ENCODE data around the gene E2F4. TPM values are rescaled to one million over a fixed set of nuclear protein-coding genes. Genes with fewer than 3 reads are reported as not detected.
A peak's percentile ranks its signal among the peaks of the same experiment; 100 is the strongest.

Gene E2F4
- total and polyA plus RNA-seq, 10 donors = 40.8 to 134 (median 68.7) TPM

DNA sequence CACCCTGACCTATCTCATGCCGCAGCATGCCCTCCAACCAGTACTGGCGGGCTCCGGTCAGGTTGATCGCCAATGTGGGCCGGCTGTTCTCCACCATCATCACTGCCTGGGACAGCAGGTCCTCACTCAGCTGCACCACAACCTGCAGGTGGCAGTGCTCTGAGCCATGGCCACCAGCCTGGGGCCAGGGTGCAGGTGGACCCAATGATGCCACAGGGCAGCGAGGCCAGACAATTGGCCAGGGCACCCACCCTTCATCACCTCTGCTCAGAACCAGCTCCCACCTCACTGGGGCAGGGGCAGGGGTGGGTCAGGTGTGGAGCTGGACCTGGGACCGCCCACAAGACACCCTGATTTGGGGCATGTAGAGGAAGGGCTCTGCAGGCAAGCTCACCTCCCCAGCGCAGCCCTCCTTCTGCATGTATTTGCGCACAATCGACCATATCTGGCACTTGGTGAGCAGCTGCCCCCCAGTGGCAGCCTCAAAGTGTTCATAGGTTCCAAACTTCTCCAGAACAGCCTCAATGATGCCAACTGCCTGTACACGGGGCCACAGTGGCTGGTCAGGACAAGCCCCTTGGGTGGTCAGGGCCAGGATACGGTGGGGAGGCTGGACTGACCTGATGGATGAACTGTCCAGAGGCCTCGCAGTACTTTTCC is 12.4 kb upstream of the E2F4 start:
- Histone ChIP-seq H3K27me3 (replicated peaks in 1 of 7) (peaks cover 0 to 49% (median 8%) of the 10 kb centered on the region in 7 donors), H3K4me3 (no peak overlapping the region), H3K27ac (no peak overlapping the region), H3K9me3 (no peaks in the 10 kb centered on the region), H3K36me3 (no peaks in the 10 kb centered on the region), H3K4me1 (peaks cover 14 to 47% (median 36%) of the 10 kb centered on the region in 6 donors)
- intact Hi-C loops (cut with DNase I; ENCODE audit: low total_unique reads) = no loop called here
- WGBS, 5 donors = 85 to 93% (median 91%) methylated on average over 10 to 13 of the region's 13 CpGs
- DNase-seq = no peak
- TF ChIP-seq, protein P1, sequence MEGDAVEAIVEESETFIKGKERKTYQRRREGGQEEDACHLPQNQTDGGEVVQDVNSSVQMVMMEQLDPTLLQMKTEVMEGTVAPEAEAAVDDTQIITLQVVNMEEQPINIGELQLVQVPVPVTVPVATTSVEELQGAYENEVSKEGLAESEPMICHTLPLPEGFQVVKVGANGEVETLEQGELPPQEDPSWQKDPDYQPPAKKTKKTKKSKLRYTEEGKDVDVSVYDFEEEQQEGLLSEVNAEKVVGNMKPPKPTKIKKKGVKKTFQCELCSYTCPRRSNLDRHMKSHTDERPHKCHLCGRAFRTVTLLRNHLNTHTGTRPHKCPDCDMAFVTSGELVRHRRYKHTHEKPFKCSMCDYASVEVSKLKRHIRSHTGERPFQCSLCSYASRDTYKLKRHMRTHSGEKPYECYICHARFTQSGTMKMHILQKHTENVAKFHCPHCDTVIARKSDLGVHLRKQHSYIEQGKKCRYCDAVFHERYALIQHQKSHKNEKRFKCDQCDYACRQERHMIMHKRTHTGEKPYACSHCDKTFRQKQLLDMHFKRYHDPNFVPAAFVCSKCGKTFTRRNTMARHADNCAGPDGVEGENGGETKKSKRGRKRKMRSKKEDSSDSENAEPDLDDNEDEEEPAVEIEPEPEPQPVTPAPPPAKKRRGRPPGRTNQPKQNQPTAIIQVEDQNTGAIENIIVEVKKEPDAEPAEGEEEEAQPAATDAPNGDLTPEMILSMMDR (IDR thresholded peaks at IDR 0.05 in 8 of 11, conservative IDR thresholded peaks at IDR 0.05 in 3 of 11) = no peak
- TF ChIP-seq POLR2AphosphoS5 (IDR thresholded peaks at IDR 0.05) = no peak
- TF ChIP-seq POLR2A (IDR thresholded peaks at IDR 0.05) = no peak

DNA sequence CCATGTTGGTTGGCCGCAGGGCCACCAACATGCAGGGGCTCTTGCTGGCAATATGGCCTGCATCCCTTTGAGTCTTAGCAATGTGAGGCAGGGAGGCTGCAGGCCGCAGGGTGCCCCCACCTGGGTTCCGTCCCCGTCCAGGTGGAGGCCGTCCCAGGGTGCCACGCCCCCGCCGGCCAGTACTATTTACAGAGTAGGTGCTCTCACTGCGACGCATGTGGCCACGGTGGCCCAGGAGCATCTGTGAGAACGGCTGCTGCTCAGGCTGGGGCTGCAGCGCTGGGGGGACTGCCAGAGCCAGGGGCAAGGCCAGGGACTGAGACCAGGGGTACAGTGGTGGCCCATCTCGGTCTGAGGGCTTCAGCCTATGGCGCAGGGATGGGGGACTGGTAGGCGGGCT is 11.8 kb upstream of the E2F4 start:
- Histone ChIP-seq H3K4me3 (no peak overlapping the region), H3K27ac (no peak overlapping the region), H3K36me3 (no peaks in the 10 kb centered on the region), H3K4me1 (peaks cover 16 to 47% (median 37%) of the 10 kb centered on the region in 6 donors), H3K9me3 (no peaks in the 10 kb centered on the region), H3K27me3 (replicated peaks in 1 of 7) (peaks cover 0 to 49% (median 6%) of the 10 kb centered on the region in 7 donors)
- DNase-seq = no peak
- intact Hi-C loops (cut with DNase I; ENCODE audit: low total_unique reads) = no loop called here
- WGBS, 5 donors = 84 to 96% (median 92%) methylated on average over 6 to 16 of the region's 16 CpGs
- TF ChIP-seq POLR2AphosphoS5 (IDR thresholded peaks at IDR 0.05) (no peak), POLR2A (IDR thresholded peaks at IDR 0.05) (no peak)
- TF ChIP-seq, protein P1 (IDR thresholded peaks at IDR 0.05 in 8 of 11, conservative IDR thresholded peaks at IDR 0.05 in 3 of 11) = no peak

DNA sequence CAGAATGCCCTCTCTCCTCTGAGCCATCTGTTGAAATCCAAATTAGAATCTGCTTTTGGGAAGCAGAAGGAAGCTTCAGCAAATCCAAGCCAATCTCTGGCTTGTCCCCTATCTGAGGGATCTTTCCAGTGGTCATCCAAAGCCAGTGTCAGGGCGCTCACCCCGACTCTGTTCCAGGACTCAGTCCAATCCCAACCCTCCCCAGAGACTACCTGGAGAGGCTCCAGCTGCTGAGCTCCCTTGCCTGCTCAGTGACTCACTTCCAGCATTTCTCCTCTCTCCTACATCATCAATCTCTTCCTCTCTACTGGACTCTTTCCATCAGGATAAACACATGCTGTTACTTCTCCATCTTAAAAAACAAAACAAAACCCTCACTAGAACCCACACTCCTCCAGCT is 10.6 kb upstream of the E2F4 start:
- Histone ChIP-seq H3K27me3 (replicated peaks in 1 of 7) (peaks cover 0 to 50% (median 6%) of the 10 kb centered on the region in 7 donors), H3K4me3 (no peak overlapping the region), H3K9me3 (no peaks in the 10 kb centered on the region), H3K4me1 (peaks cover 17 to 56% (median 47%) of the 10 kb centered on the region in 6 donors), H3K36me3 (no peaks in the 10 kb centered on the region), H3K27ac (no peak overlapping the region)
- whole genome bisulfite sequencing, 5 donors = 84 to 95% (median 89%) methylated on average over 2 of the region's 2 CpGs
- DNase-seq = no peak
- TF ChIP-seq, protein P1 (IDR thresholded peaks at IDR 0.05 in 8 of 11, conservative IDR thresholded peaks at IDR 0.05 in 3 of 11) = no peak
- TF ChIP-seq POLR2AphosphoS5 (IDR thresholded peaks at IDR 0.05) (no peak), POLR2A (IDR thresholded peaks at IDR 0.05) (no peak)
- intact Hi-C loops (cut with DNase I; ENCODE audit: low total_unique reads) = no loop called here

DNA sequence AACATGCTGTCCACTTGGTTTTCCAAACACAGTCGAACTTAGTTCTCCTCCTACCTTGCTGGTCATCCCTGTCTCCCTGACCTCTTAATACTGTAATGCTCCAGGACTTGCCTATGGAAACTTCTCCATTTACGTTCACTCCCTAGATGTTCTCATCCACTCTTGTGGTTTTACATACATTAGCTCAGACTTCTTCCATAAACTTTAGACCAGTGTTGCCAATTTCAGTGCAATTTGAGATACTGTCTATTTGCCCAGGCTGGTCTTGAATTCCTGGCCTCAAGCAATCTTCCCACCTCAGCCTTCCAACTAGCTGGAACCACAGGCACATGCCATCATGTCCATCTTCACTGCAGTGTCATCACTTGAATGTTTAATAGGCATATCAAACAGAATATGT is 9.7 kb upstream of the E2F4 start:
- H3K36me3 ChIP-seq = peaks cover 0 to 8% (median 0%) of the 10 kb centered on the region in 6 donors
- peaks cover 17 to 65% (median 52%) of the 10 kb centered on the region in 6 donors for H3K4me1 ChIP-seq
- intact Hi-C loops (cut with DNase I; ENCODE audit: low total_unique reads) = no loop called here
- peaks cover 0 to 50% (median 6%) of the 10 kb centered on the region in 7 donors for H3K27me3 ChIP-seq (replicated peaks in 1 of 7)
- H3K27ac ChIP-seq = peak overlapping the region in 1 of 8 donors; percentile 95
- H3K9me3 ChIP-seq = no peaks in the 10 kb centered on the region
- H3K4me3 ChIP-seq = no peak overlapping the region
- DNase-seq = no peak
- TF ChIP-seq, protein P1 (IDR thresholded peaks at IDR 0.05 in 8 of 11, conservative IDR thresholded peaks at IDR 0.05 in 3 of 11) = no peak
- no peak for TF ChIP-seq POLR2A (IDR thresholded peaks at IDR 0.05)
- TF ChIP-seq POLR2AphosphoS5 (IDR thresholded peaks at IDR 0.05) = no peak
- 72 to 85% (median 80%) methylated on average over 2 of the region's 2 CpGs for WGBS, 5 donors

Measured in spleen (tissue), 11 donors.